GM06990 (cell line): ENCODE data around the gene OSBPL8.

Experiments
- DNase-seq: peaks from one replicate; pipeline ENCODE4 v3.0.0-alpha.2; 2011; ENCODE audit not compliant: insufficient read length; ENCODE audit errors: extremely low read depth
- H3K27me3 ChIP-seq: replicated peaks from 2 replicates; pipeline ENCODE4 v1.6.0; 2011; ENCODE audit warnings: low read length; ENCODE audit not compliant: control insufficient read depth, insufficient read depth
- H3K36me3 ChIP-seq: 2 replicates; pipeline ENCODE4 v1.5.1; 2011; ENCODE audit warnings: low read length; ENCODE audit not compliant: control insufficient read depth, insufficient read depth
- H3K4me3 ChIP-seq: replicated peaks from 2 replicates; pipeline ENCODE4 v1.5.1; 2011; ENCODE audit warnings: low read depth, mild to moderate bottlenecking, control low read depth, low read length
- CTCF ChIP-seq: IDR thresholded peaks from 2 replicates; pipeline ENCODE4 v1.5.1; 2011; ENCODE audit warnings: low read length, control low read depth, mild to moderate bottlenecking, inconsistent platforms; ENCODE audit not compliant: insufficient read depth, poor library complexity, severe bottlenecking

Gene OSBPL8

GRCh38 chr12:76345569-76345968, 214.0 kb downstream of the OSBPL8 start:
- Histone ChIP-seq H3K4me3 (no peak overlapping the region), H3K36me3 (no peaks in the 10 kb centered on the region), H3K27me3 (no peaks in the 10 kb centered on the region)
- no peak for TF ChIP-seq CTCF
- no peak for DNase-seq

- Histone ChIP-seq H3K36me3 (no peaks in the 10 kb centered on the region), H3K27me3 (no peaks in the 10 kb centered on the region), H3K4me3 (no peak overlapping the region)
- no peak for TF ChIP-seq CTCF
- DNase-seq: no peak
Measured at GRCh38 chr12:76341436-76342030, 218.0 kb downstream of the OSBPL8 start.

GRCh38 chr12:76340680-76341435, 218.7 kb downstream of the OSBPL8 start:
- no peak for TF ChIP-seq CTCF
- Histone ChIP-seq H3K27me3 (no peaks in the 10 kb centered on the region), H3K36me3 (no peaks in the 10 kb centered on the region), H3K4me3 (no peak overlapping the region)
- DNase-seq: no peak

GRCh38 chr12:76337583-76337982, 222.0 kb downstream of the OSBPL8 start:
- Histone ChIP-seq H3K27me3 (no peaks in the 10 kb centered on the region), H3K4me3 (no peak overlapping the region), H3K36me3 (no peaks in the 10 kb centered on the region)
- DNase-seq: no peak
- no peak for TF ChIP-seq CTCF

GRCh38 chr12:76332606-76333005, 227.0 kb downstream of the OSBPL8 start:
- no peak for TF ChIP-seq CTCF
- DNase-seq: no peak
- H3K4me3 ChIP-seq: no peak overlapping the region
- no peaks in the 10 kb centered on the region for H3K27me3 ChIP-seq
- H3K36me3 ChIP-seq: no peaks in the 10 kb centered on the region
